ENCODE measurements around the gene TAGLN. TPM values are rescaled to one million over a fixed set of nuclear protein-coding genes. Genes with fewer than 3 reads are reported as not detected.

Gene TAGLN
- total RNA-seq, 1 experiment from 2014 or later = 71.5 TPM

GRCh38 chr11:117219995-117220394, 20.8 kb downstream of the TAGLN start:
- ChIA-PET POLR2A (no interaction called here), CTCF (interaction anchor here (1.4 to 3.5 kb wide), 2 partner anchors 12 to 40 kb away, joined by 3 to 37 read pairs; partner anchors contain the start of genes PCSK7, RNF214 and SIDT2)
- Mint-ChIP-seq H3K27ac (no peak overlapping the region), H3K4me1 (peaks cover 3% of the 10 kb centered on the region; the same call in 1 of the 2 replicates), H3K36me3 (peaks cover 11% of the 10 kb centered on the region; the same call in 1 of the 2 replicates), H3K9me3 (no peaks in the 10 kb centered on the region), H3K27me3 (ENCODE audit: low read depth) (no peaks in the 10 kb centered on the region), H3K4me3 (no peak overlapping the region)
- no peak for DNase-seq (ENCODE audit: low spot score)
- no peak for ATAC-seq
- TF ChIP-seq NFYB (CRISPR knock-in tag; conservative IDR thresholded peaks at IDR 0.05; ENCODE audit: low read depth) (no peak), ATF3 (CRISPR knock-in tag; conservative IDR thresholded peaks at IDR 0.05) (no peak), FOXK1 (CRISPR knock-in tag; IDR thresholded peaks at IDR 0.05) (no peak), PRRX2 (CRISPR knock-in tag; IDR thresholded peaks at IDR 0.05) (no peak), ZMAT4 (CRISPR knock-in tag; IDR thresholded peaks at IDR 0.05) (no peak), MAX (CRISPR knock-in tag; IDR thresholded peaks at IDR 0.05) (no peak), CREM (CRISPR knock-in tag; IDR thresholded peaks at IDR 0.05) (no peak), AFF4 (CRISPR knock-in tag; IDR thresholded peaks at IDR 0.05; ENCODE audit: borderline replicate concordance) (no peak), GTF2I (CRISPR knock-in tag; conservative IDR thresholded peaks at IDR 0.05) (no peak), ATF2 (CRISPR knock-in tag; IDR thresholded peaks at IDR 0.05; ENCODE audit: borderline replicate concordance, low read depth) (no peak), STAT6 (CRISPR knock-in tag; conservative IDR thresholded peaks at IDR 0.05; ENCODE audit: low read depth) (no peak), ZNF532 (CRISPR knock-in tag; IDR thresholded peaks at IDR 0.05; ENCODE audit: borderline replicate concordance) (no peak), SP1 (CRISPR knock-in tag; conservative IDR thresholded peaks at IDR 0.05) (no peak), AR (CRISPR knock-in tag; IDR thresholded peaks at IDR 0.05) (no peak), ESRRA (CRISPR knock-in tag; IDR thresholded peaks at IDR 0.05; ENCODE audit: borderline replicate concordance) (no peak), CBFB (CRISPR knock-in tag; IDR thresholded peaks at IDR 0.05; ENCODE audit: low read depth) (no peak), ZNF317 (CRISPR knock-in tag; IDR thresholded peaks at IDR 0.05; ENCODE audit: borderline replicate concordance, low read depth) (no peak), ZNF671 (CRISPR knock-in tag; IDR thresholded peaks at IDR 0.05) (no peak), FOXP4 (CRISPR knock-in tag; IDR thresholded peaks at IDR 0.05) (no peak)

All from WTC11 (cell line).